Astrocyte (in vitro differentiated cells and primary cell): ENCODE data around the gene TMOD1. TPM values are rescaled to one million over a fixed set of nuclear protein-coding genes. Genes with fewer than 3 reads are reported as not detected.

Experiments used
- DNase-seq: peaks from one replicate; pipeline ENCODE4 v3.0.0-alpha.2; 2010; ENCODE audit warnings: low read depth
- FAIRE-seq: peaks from 2 replicates; lab custom pipeline; 2011; peaks lifted over from hg19 to GRCh38; lab: Jason Lieb, UNC
- H2AFZ ChIP-seq: 2 replicates; pipeline ENCODE4 v1.6.0; 2012; ENCODE audit warnings: low read depth, low read length, inconsistent platforms
- H3K27ac ChIP-seq: 2 replicates; pipeline ENCODE4 v1.5.1; 2011; ENCODE audit warnings: low read depth, low read length, inconsistent platforms
- H3K27me3 ChIP-seq: 2 replicates; pipeline ENCODE4 v1.6.0; 2011; ENCODE audit warnings: low read length, inconsistent platforms; ENCODE audit not compliant: insufficient read depth
- H3K36me3 ChIP-seq: 2 replicates; pipeline ENCODE4 v1.5.1; 2011; ENCODE audit warnings: low read length, inconsistent platforms; ENCODE audit not compliant: insufficient read depth
- H3K4me1 ChIP-seq: 2 replicates; pipeline ENCODE4 v1.5.1; 2011; ENCODE audit warnings: low read length, inconsistent platforms; ENCODE audit not compliant: insufficient read depth
- H3K4me2 ChIP-seq: 2 replicates; pipeline ENCODE4 v1.6.0; 2012; ENCODE audit warnings: low read length, inconsistent platforms
- H3K4me3 ChIP-seq: 2 replicates; pipeline ENCODE4 v1.5.1; 2011; ENCODE audit warnings: low read depth, mild to moderate bottlenecking, low read length, inconsistent platforms; ENCODE audit not compliant: insufficient read depth
- H3K79me2 ChIP-seq: 2 replicates; pipeline ENCODE4 v1.6.0; 2012; ENCODE audit warnings: mild to moderate bottlenecking, low read length, inconsistent platforms; ENCODE audit not compliant: insufficient read depth
- H3K9ac ChIP-seq: 2 replicates; pipeline ENCODE4 v1.6.0; 2012; ENCODE audit warnings: mild to moderate bottlenecking, low read length, inconsistent platforms
- H3K9me3 ChIP-seq: 2 replicates; pipeline ENCODE4 v1.5.1; 2012; ENCODE audit warnings: low read depth, mild to moderate bottlenecking, low read length, inconsistent platforms; ENCODE audit not compliant: insufficient read depth
- H4K20me1 ChIP-seq: 2 replicates; pipeline ENCODE4 v1.6.0; 2012; ENCODE audit warnings: low read length, inconsistent platforms; ENCODE audit not compliant: insufficient read depth
- H3K27ac Mint-ChIP-seq: one replicate; pipeline ENCODE4 v1.8.0; 2021; ENCODE audit warnings: mild to moderate bottlenecking, mixed read lengths; ENCODE audit not compliant: unreplicated experiment
- H3K27me3 Mint-ChIP-seq: one replicate; pipeline ENCODE4 v1.8.0; 2021; ENCODE audit warnings: low read depth, mixed read lengths; ENCODE audit not compliant: unreplicated experiment
- H3K36me3 Mint-ChIP-seq: one replicate; pipeline ENCODE4 v1.8.0; 2021; ENCODE audit warnings: low read depth, mixed read lengths; ENCODE audit not compliant: unreplicated experiment
- H3K4me1 Mint-ChIP-seq: one replicate; pipeline ENCODE4 v1.8.0; 2021; ENCODE audit warnings: low read depth, mixed read lengths; ENCODE audit not compliant: unreplicated experiment
- H3K4me3 Mint-ChIP-seq: one replicate; pipeline ENCODE4 v1.8.0; 2021; ENCODE audit warnings: mild to moderate bottlenecking, moderate library complexity, mixed read lengths; ENCODE audit not compliant: unreplicated experiment
- H3K9me3 Mint-ChIP-seq: one replicate; pipeline ENCODE4 v1.8.0; 2021; ENCODE audit warnings: mild to moderate bottlenecking, mixed read lengths; ENCODE audit not compliant: unreplicated experiment
- EZH2 ChIP-seq: IDR thresholded peaks from 2 replicates; pipeline ENCODE4 v1.6.1; 2012; ENCODE audit warnings: mild to moderate bottlenecking, low read length, inconsistent platforms; ENCODE audit not compliant: insufficient read depth
- total RNA-seq: library from RNA; stranded (reverse); gene quantifications from 2 replicates; pipeline ENCODE4 v1.2.1, GENCODE V29; 2021
- TF ChIP-seq, protein P1 (sequence below): IDR thresholded peaks from 2 replicates; pipeline ENCODE4 v1.5.1; 2011; ENCODE audit warnings: low read depth, mild to moderate bottlenecking, inconsistent platforms, low read length, moderate library complexity; ENCODE audit not compliant: insufficient read depth

The TMOD1 gene
- total RNA-seq, 1 donor from 2014 or later, result 0.48 TPM

GRCh38 chr9:97635026-97635425 lies 133.6 kb downstream of the TMOD1 start:
- no peaks in the 10 kb centered on the region for H3K27me3 ChIP-seq
- no peaks in the 10 kb centered on the region for H3K27me3 Mint-ChIP-seq
- no peaks in the 10 kb centered on the region for H3K9me3 Mint-ChIP-seq
- peaks cover 82% of the 10 kb centered on the region for H3K79me2 ChIP-seq
- H4K20me1 ChIP-seq, result peaks cover 53% of the 10 kb centered on the region
- peaks cover 22% of the 10 kb centered on the region for H3K4me1 Mint-ChIP-seq
- FAIRE-seq (no peak), DNase-seq (no peak)
- peaks cover 2% of the 10 kb centered on the region for H3K36me3 Mint-ChIP-seq
- H3K4me1 ChIP-seq, result peaks cover 15% of the 10 kb centered on the region
- H3K36me3 ChIP-seq, result no peaks in the 10 kb centered on the region
- peak overlapping the region; percentile 96 for H3K4me2 ChIP-seq
- no peak for TF ChIP-seq EZH2
- TF ChIP-seq, protein P1, sequence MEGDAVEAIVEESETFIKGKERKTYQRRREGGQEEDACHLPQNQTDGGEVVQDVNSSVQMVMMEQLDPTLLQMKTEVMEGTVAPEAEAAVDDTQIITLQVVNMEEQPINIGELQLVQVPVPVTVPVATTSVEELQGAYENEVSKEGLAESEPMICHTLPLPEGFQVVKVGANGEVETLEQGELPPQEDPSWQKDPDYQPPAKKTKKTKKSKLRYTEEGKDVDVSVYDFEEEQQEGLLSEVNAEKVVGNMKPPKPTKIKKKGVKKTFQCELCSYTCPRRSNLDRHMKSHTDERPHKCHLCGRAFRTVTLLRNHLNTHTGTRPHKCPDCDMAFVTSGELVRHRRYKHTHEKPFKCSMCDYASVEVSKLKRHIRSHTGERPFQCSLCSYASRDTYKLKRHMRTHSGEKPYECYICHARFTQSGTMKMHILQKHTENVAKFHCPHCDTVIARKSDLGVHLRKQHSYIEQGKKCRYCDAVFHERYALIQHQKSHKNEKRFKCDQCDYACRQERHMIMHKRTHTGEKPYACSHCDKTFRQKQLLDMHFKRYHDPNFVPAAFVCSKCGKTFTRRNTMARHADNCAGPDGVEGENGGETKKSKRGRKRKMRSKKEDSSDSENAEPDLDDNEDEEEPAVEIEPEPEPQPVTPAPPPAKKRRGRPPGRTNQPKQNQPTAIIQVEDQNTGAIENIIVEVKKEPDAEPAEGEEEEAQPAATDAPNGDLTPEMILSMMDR, result no peak
- no peak overlapping the region for H3K27ac ChIP-seq
- H3K4me3 Mint-ChIP-seq, result peak overlapping the region; percentile 93
- H2AFZ ChIP-seq, result no peak overlapping the region
- H3K4me3 ChIP-seq, result peak overlapping the region; percentile 95
- peak overlapping the region; percentile 95 for H3K9ac ChIP-seq
- H3K27ac Mint-ChIP-seq, result peak overlapping the region; percentile 67
- H3K9me3 ChIP-seq, result no peaks in the 10 kb centered on the region

DNA sequence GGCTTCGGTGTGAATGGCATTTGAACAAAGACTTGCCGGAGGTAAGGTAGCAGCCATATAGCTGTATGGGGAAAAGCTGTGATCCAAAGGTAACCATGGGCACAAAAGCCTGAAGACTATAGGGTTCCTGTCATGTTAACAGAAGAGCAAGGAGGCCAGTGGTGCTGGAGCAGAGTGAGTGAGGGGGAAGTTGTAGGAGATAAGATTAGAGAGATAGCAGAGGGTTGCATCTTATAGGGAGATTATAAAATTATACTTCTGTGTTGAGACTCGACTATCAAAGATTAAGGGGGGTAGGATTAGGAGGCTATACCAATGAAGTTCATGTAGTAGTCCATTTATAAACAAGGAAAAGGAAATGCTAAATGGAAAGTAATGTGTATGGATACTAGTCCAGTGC lies 135.4 kb downstream of the TMOD1 start:
- H3K9me3 Mint-ChIP-seq, result no peaks in the 10 kb centered on the region
- peaks cover 82% of the 10 kb centered on the region for H3K79me2 ChIP-seq
- TF ChIP-seq, protein P1, result no peak
- TF ChIP-seq EZH2, result no peak
- no peak overlapping the region for H3K27ac ChIP-seq
- H3K27me3 ChIP-seq, result no peaks in the 10 kb centered on the region
- no peak overlapping the region for H3K27ac Mint-ChIP-seq
- H3K9me3 ChIP-seq, result no peaks in the 10 kb centered on the region
- no peak overlapping the region for H3K9ac ChIP-seq
- peak overlapping the region; percentile 55 for H3K4me3 Mint-ChIP-seq
- H3K27me3 Mint-ChIP-seq, result no peaks in the 10 kb centered on the region
- FAIRE-seq, result no peak
- H3K4me2 ChIP-seq, result peak overlapping the region; percentile 18
- no peak for DNase-seq
- H3K4me1 Mint-ChIP-seq, result peaks cover 26% of the 10 kb centered on the region
- H3K4me3 ChIP-seq, result no peak overlapping the region
- peaks cover 58% of the 10 kb centered on the region for H4K20me1 ChIP-seq
- H3K36me3 Mint-ChIP-seq, result peaks cover 2% of the 10 kb centered on the region
- H3K4me1 ChIP-seq, result peaks cover 12% of the 10 kb centered on the region
- peaks cover 3% of the 10 kb centered on the region for H3K36me3 ChIP-seq
- H2AFZ ChIP-seq, result no peak overlapping the region

GRCh38 chr9:97638666-97639065 lies 137.2 kb downstream of the TMOD1 start:
- Histone ChIP-seq H3K9ac (no peak overlapping the region), H3K4me2 (no peak overlapping the region), H3K36me3 (peaks cover 11% of the 10 kb centered on the region), H3K27ac (no peak overlapping the region), H3K79me2 (peaks cover 83% of the 10 kb centered on the region), H3K4me1 (peaks cover 8% of the 10 kb centered on the region), H2AFZ (no peak overlapping the region), H3K4me3 (no peak overlapping the region), H4K20me1 (peaks cover 58% of the 10 kb centered on the region), H3K9me3 (no peaks in the 10 kb centered on the region), H3K27me3 (no peaks in the 10 kb centered on the region)
- DNase-seq (no peak), FAIRE-seq (no peak)
- Mint-ChIP-seq H3K4me1 (peaks cover 26% of the 10 kb centered on the region), H3K27ac (no peak overlapping the region), H3K4me3 (peak overlapping the region; percentile 1), H3K9me3 (no peaks in the 10 kb centered on the region), H3K36me3 (no peaks in the 10 kb centered on the region), H3K27me3 (no peaks in the 10 kb centered on the region)
- no peak for TF ChIP-seq EZH2
- TF ChIP-seq, protein P1, result peak; percentile 25
